OCI-LY3 (cell line): ENCODE data around the gene TMEM163.

Source experiments
- H2AFZ ChIP-seq: fragments of 200-600, 300-600 bp; shearing (Covaris generic); 2 replicates; pipeline ENCODE4 v1.6.0; 2014; ENCODE audit warnings: antibody characterized with exemption, low read depth, low read length
- H3K27ac ChIP-seq: fragments of 200-600, 300-600 bp; sonication (generic); 2 replicates; pipeline ENCODE4 v1.5.1; 2014; ENCODE audit warnings: mild to moderate bottlenecking, low read length, moderate library complexity, mixed read lengths
- H3K27me3 ChIP-seq: fragments of 200-600, 300-600 bp; sonication (generic); 2 replicates; pipeline ENCODE4 v1.6.1; 2014; ENCODE audit warnings: low read depth, low read length, mixed read lengths
- H3K36me3 ChIP-seq: fragments of 200-600, 300-600 bp; sonication (generic); replicated peaks from 2 replicates; pipeline ENCODE3; 2014; ENCODE audit warnings: low read depth, low read length, mixed read lengths
- H3K4me1 ChIP-seq: fragments of 300-600, 200-600 bp; sonication (generic); 2 replicates; pipeline ENCODE4 v1.6.1; 2014; ENCODE audit warnings: low read length, mixed read lengths
- H3K4me2 ChIP-seq: fragments of 200-600, 300-600 bp; sonication (generic); 2 replicates; pipeline ENCODE4 v1.6.1; 2014; ENCODE audit warnings: low read length, mixed read lengths
- H3K4me3 ChIP-seq: fragments of 300-600, 200-600 bp; sonication (generic); 2 replicates; pipeline ENCODE4 v1.5.1; 2014; ENCODE audit warnings: antibody characterized with exemption, mild to moderate bottlenecking, low read length, moderate library complexity
- H3K79me2 ChIP-seq: fragments of 300-600, 200-600 bp; shearing (Covaris generic); 2 replicates; pipeline ENCODE4 v1.6.1; 2014; ENCODE audit warnings: mild to moderate bottlenecking, low read length, mixed read lengths
- H3K9ac ChIP-seq: fragments of 300-600, 200-600 bp; shearing (Covaris generic); 2 replicates; pipeline ENCODE4 v1.6.0; 2014; ENCODE audit warnings: mild to moderate bottlenecking, low read length, moderate library complexity
- H3K9me3 ChIP-seq: fragments of 200-600, 300-600 bp; shearing (Covaris generic); 2 replicates; pipeline ENCODE4 v1.6.1; 2014; ENCODE audit warnings: low read length, mixed read lengths; ENCODE audit not compliant: insufficient read depth
- H4K20me1 ChIP-seq: fragments of 200-600, 300-600 bp; sonication (generic); 2 replicates; pipeline ENCODE4 v1.6.1; 2016; ENCODE audit warnings: low read length, mixed read lengths; ENCODE audit not compliant: insufficient read depth
- CTCF ChIP-seq: fragments of 200-600, 300-600 bp; sonication (generic); IDR thresholded peaks from 2 replicates; pipeline ENCODE4 v1.5.1; 2014; ENCODE audit warnings: antibody characterized with exemption, low read length, low read depth
- EZH2phosphoT487 ChIP-seq: fragments of 200-600 bp; shearing (Covaris generic); IDR thresholded peaks from 2 replicates; pipeline ENCODE4 v1.6.1; 2018; ENCODE audit warnings: antibody characterized with exemption, mixed run types, low read depth

Gene TMEM163

GRCh38 chr2:134537121-134537520 lies 181.7 kb downstream of the TMEM163 start:
- no peaks in the 10 kb centered on the region for H3K36me3 ChIP-seq
- no peak overlapping the region for H3K4me3 ChIP-seq
- no peak overlapping the region for H3K4me2 ChIP-seq
- H3K9ac ChIP-seq, result no peak overlapping the region
- no peak overlapping the region for H2AFZ ChIP-seq
- no peaks in the 10 kb centered on the region for H3K4me1 ChIP-seq
- H3K79me2 ChIP-seq, result no peaks in the 10 kb centered on the region
- no peak for TF ChIP-seq EZH2phosphoT487
- H3K27ac ChIP-seq, result no peak overlapping the region
- H3K9me3 ChIP-seq, result no peaks in the 10 kb centered on the region
- peaks cover 6% of the 10 kb centered on the region; the same call in 1 of the 2 replicates for H4K20me1 ChIP-seq
- H3K27me3 ChIP-seq, result no peaks in the 10 kb centered on the region

GRCh38 chr2:134536296-134536695 lies 182.5 kb downstream of the TMEM163 start:
- no peak overlapping the region for H3K4me2 ChIP-seq
- H3K4me3 ChIP-seq, result no peak overlapping the region
- TF ChIP-seq CTCF (no peak), EZH2phosphoT487 (no peak)
- H3K27me3 ChIP-seq, result no peaks in the 10 kb centered on the region
- no peaks in the 10 kb centered on the region for H3K79me2 ChIP-seq
- no peaks in the 10 kb centered on the region for H3K36me3 ChIP-seq
- H3K9me3 ChIP-seq, result no peaks in the 10 kb centered on the region
- peaks cover 6% of the 10 kb centered on the region; the same call in 1 of the 2 replicates for H4K20me1 ChIP-seq
- no peak overlapping the region for H3K27ac ChIP-seq
- H3K4me1 ChIP-seq, result no peaks in the 10 kb centered on the region
- no peak overlapping the region for H3K9ac ChIP-seq
- no peak overlapping the region for H2AFZ ChIP-seq

GRCh38 chr2:134532537-134532936 lies 186.3 kb downstream of the TMEM163 start:
- Histone ChIP-seq H4K20me1 (0 out of 2 replicates have a peak, but pooled peaks cover 6% of the 10 kb centered on the region), H3K4me2 (no peak overlapping the region), H3K27me3 (no peaks in the 10 kb centered on the region), H3K79me2 (no peaks in the 10 kb centered on the region), H3K9me3 (no peaks in the 10 kb centered on the region), H2AFZ (no peak overlapping the region), H3K4me3 (no peak overlapping the region), H3K4me1 (no peaks in the 10 kb centered on the region), H3K9ac (no peak overlapping the region), H3K27ac (no peak overlapping the region), H3K36me3 (no peaks in the 10 kb centered on the region)
- TF ChIP-seq EZH2phosphoT487 (no peak), CTCF (no peak)

GRCh38 chr2:134527381-134527780 lies 191.4 kb downstream of the TMEM163 start:
- Histone ChIP-seq H2AFZ (no peak overlapping the region), H3K27me3 (no peaks in the 10 kb centered on the region), H3K4me3 (no peak overlapping the region), H3K9me3 (no peaks in the 10 kb centered on the region), H3K79me2 (no peaks in the 10 kb centered on the region), H3K27ac (no peak overlapping the region), H3K36me3 (peaks cover 5% of the 10 kb centered on the region), H3K4me2 (no peak overlapping the region), H3K4me1 (no peaks in the 10 kb centered on the region), H3K9ac (no peak overlapping the region), H4K20me1 (0 out of 2 replicates have a peak, but pooled peaks cover 4% of the 10 kb centered on the region)
- TF ChIP-seq EZH2phosphoT487 (no peak), CTCF (no peak)
